ENCODE results near the gene GRAMD2A. TPM values are rescaled to one million over a fixed set of nuclear protein-coding genes. Genes with fewer than 3 reads are reported as not detected.
A peak's percentile ranks its signal among the peaks of the same experiment; 100 is the strongest.

Gene GRAMD2A
- total and polyA plus RNA-seq, 2 experiments from 2014 or later, result 0.70 to 2.8 TPM

- Histone ChIP-seq H3K27me3 (ENCODE audit: insufficient read depth) (no peaks in the 10 kb centered on the region), H3K36me3 (ENCODE audit: insufficient read depth) (no peaks in the 10 kb centered on the region), H3K4me1 (ENCODE audit: insufficient read depth) (peaks cover 6% of the 10 kb centered on the region; the same call in 1 of the 2 replicates), H3K27ac (ENCODE audit: low read depth) (peak overlapping the region; percentile 64), H3K79me2 (replicated peaks; ENCODE audit: insufficient read depth) (peaks cover 52% of the 10 kb centered on the region), H3F3A (replicated peaks; ENCODE audit: low read depth) (no peaks in the 10 kb centered on the region), H3K4me3 (peak overlapping the region; percentile 76), H3K4me2 (peak overlapping the region; percentile 99), H3K9me2 (ENCODE audit: insufficient read depth) (no peaks in the 10 kb centered on the region), H4K20me1 (replicated peaks; ENCODE audit: insufficient read depth) (peaks cover 4% of the 10 kb centered on the region; the same call in 1 of the 2 replicates), H2AFZ (peak overlapping the region; percentile 94)
- TF ChIP-seq STAT1 (IDR thresholded peaks at IDR 0.05; ENCODE audit: unreplicated experiment) (no peak), JUNB (IDR thresholded peaks at IDR 0.05; ENCODE audit: unreplicated experiment) (no peak), EZH2phosphoT487 (IDR thresholded peaks at IDR 0.05; ENCODE audit: unreplicated experiment) (no peak), NANOG (IDR thresholded peaks at IDR 0.05; ENCODE audit: borderline replicate concordance) (no peak), ZNF114 (CRISPR knock-in tag; IDR thresholded peaks at IDR 0.05) (no peak), CREB1 (CRISPR knock-in tag; IDR thresholded peaks at IDR 0.05; ENCODE audit: low read depth) (no peak), ZNF331 (CRISPR knock-in tag; IDR thresholded peaks at IDR 0.05; ENCODE audit: low read depth) (no peak), ETS1 (IDR thresholded peaks at IDR 0.05) (no peak), REST (IDR thresholded peaks at IDR 0.05; ENCODE audit: unreplicated experiment) (no peak), POLR2AphosphoS5 (IDR thresholded peaks at IDR 0.05; ENCODE audit: low read depth) (no peak), CTCF (conservative IDR thresholded peaks at IDR 0.05; ENCODE audit: low read depth in 2 of 2) (no peak), EZH2 (IDR thresholded peaks at IDR 0.05; ENCODE audit: low read depth, unreplicated experiment) (no peak), ZNF462 (CRISPR knock-in tag; IDR thresholded peaks at IDR 0.05) (no peak)
- Mint-ChIP-seq H3K36me3 (ENCODE audit: low read depth) (no peaks in the 10 kb centered on the region; the same call in 2 of the 3 replicates), H3K9me3 (no peaks in the 10 kb centered on the region), H3K27me3 (ENCODE audit: insufficient read depth, low read depth, poor library complexity) (peaks cover 8% of the 10 kb centered on the region), H3K4me3 (peak overlapping the region; percentile 98), H3K27ac (peak overlapping the region; percentile 78), H3K4me1 (peaks cover 24% of the 10 kb centered on the region)
- DNase-seq (ENCODE audit: low spot score) (peak; percentile 70), ATAC-seq (peak; percentile 24)
Observed at GRCh38 chr15:72116731-72117485, 80.7 kb downstream of the GRAMD2A start.

Data from GM23338 (cell line).